Small intestine (tissue), 7 donors: ENCODE measurements around the gene CLK2. TPM values are rescaled to one million over a fixed set of nuclear protein-coding genes. Genes with fewer than 3 reads are reported as not detected.
"Not testable (repeated sequence)": the region's sequence is repeated elsewhere in the genome, so short reads cannot be mapped to it uniquely, and the experiment has no call there.

ENCODE experiments used
- DNase-seq, 2 donors: peaks; one replicate each; pipeline versions ENCODE4 v3.0.0 to v3.0.0-alpha.2; 2013
- FAIRE-seq: peaks from 2 replicates; lab custom pipeline; 2012; peaks lifted over from hg19 to GRCh38; lab: Jason Lieb, UNC
- H3K27ac ChIP-seq, 3 donors: one replicate each; pipeline ENCODE4 v1.5.1; 2013; ENCODE audit warnings: low read length in 2 of 3, mild to moderate bottlenecking in 2 of 3, control low read depth in 1 of 3, inconsistent platforms in 1 of 3, low read depth in 1 of 3, moderate library complexity in 1 of 3
- H3K27me3 ChIP-seq, 3 donors: one replicate each; pipeline ENCODE4 v1.6.1; 2013; ENCODE audit warnings: low read length in 3 of 3, inconsistent platforms in 1 of 3; ENCODE audit not compliant: control insufficient read depth in 3 of 3, insufficient read depth in 3 of 3
- H3K36me3 ChIP-seq, 3 donors: one replicate each; pipeline ENCODE4 v1.6.1; 2013; ENCODE audit warnings: low read length in 3 of 3, inconsistent platforms in 1 of 3, low read depth in 1 of 3, mild to moderate bottlenecking in 1 of 3, moderate library complexity in 1 of 3; ENCODE audit not compliant: control insufficient read depth in 3 of 3, insufficient read depth in 2 of 3
- H3K4me1 ChIP-seq, 3 donors: one replicate each; pipeline ENCODE4 v1.6.1; 2013; ENCODE audit warnings: low read length in 2 of 3, inconsistent platforms in 1 of 3, low read depth in 1 of 3, mild to moderate bottlenecking in 1 of 3, moderate library complexity in 1 of 3; ENCODE audit not compliant: control insufficient read depth in 3 of 3, insufficient read depth in 2 of 3
- H3K4me3 ChIP-seq, 3 donors: one replicate each; pipeline ENCODE4 v1.5.1; 2013; ENCODE audit warnings: low read length in 3 of 3, control low read depth in 1 of 3, inconsistent platforms in 1 of 3, low read depth in 1 of 3, mild to moderate bottlenecking in 1 of 3, moderate library complexity in 1 of 3
- H3K9me3 ChIP-seq, 2 donors: one replicate each; pipeline ENCODE4 v1.6.1; 2013; ENCODE audit warnings: low read depth in 1 of 2, low read length in 1 of 2; ENCODE audit not compliant: control insufficient read depth in 2 of 2, insufficient read depth in 1 of 2
- WGBS, 3 donors: extraction: QIAGEN DNeasy Blood & Tissue Kit; methylation state at CpG; one replicate each; pipeline ENCODE4 v1.1.7; 2013; 5-methylcytosine and 5-hydroxymethylcytosine counted together
- polyA plus RNA-seq, 4 donors: library from polyadenylated mRNA; stranded (reverse) in 3 of 4; unstranded in 1 of 4; fragments of 200-250 nt in 3 of 4; fragments of 120-200 nt in 1 of 4; gene quantifications; one replicate each; pipeline versions ENCODE4 v1.2.1 to v1.2.3, GENCODE V29; 2013
- donor health status: healthy with polysubstance abuse.
- donor health status: control.
- donor health status: control.
- donor health status: Bipolar disorder and iron deficiency.
- donor health status: healthy.

The CLK2 gene
- polyA plus RNA-seq, 4 donors, result 27.0 to 66.9 (median 37.7) TPM

- DNase-seq (peak in 1 of 2 donors; percentile 24), FAIRE-seq (no peak)
- Histone ChIP-seq H3K9me3 (peaks cover 0 to 4% of the 10 kb centered on the region in 2 donors), H3K4me3 (no peak overlapping the region), H3K36me3 (peaks cover 0 to 48% (median 0%) of the 10 kb centered on the region in 3 donors), H3K4me1 (peaks cover 0 to 14% (median under 1%) of the 10 kb centered on the region in 3 donors), H3K27me3 (peaks cover 0 to 42% (median 15%) of the 10 kb centered on the region in 3 donors), H3K27ac (no peak overlapping the region)
- WGBS, 3 donors, result 20 to 70% (median 56%) methylated on average over 37 to 47 of the region's 47 CpGs
Observed at GRCh38 chr1:155295183-155295941, 22.1 kb upstream of the CLK2 start.

GRCh38 chr1:155294520-155295182 lies 21.3 kb upstream of the CLK2 start:
- H3K4me1 ChIP-seq, result peaks cover 0 to 9% (median 0%) of the 10 kb centered on the region in 3 donors
- DNase-seq (no peak), FAIRE-seq (no peak)
- 44 to 88% (median 74%) methylated on average over 41 to 46 of the region's 46 CpGs for WGBS, 3 donors
- peaks cover 0 to 4% of the 10 kb centered on the region in 2 donors for H3K9me3 ChIP-seq
- H3K27ac ChIP-seq, result no peak overlapping the region
- H3K27me3 ChIP-seq, result peaks cover 0 to 42% (median 15%) of the 10 kb centered on the region in 3 donors
- H3K4me3 ChIP-seq, result no peak overlapping the region
- peaks cover 0 to 56% (median 0%) of the 10 kb centered on the region in 3 donors for H3K36me3 ChIP-seq

GRCh38 chr1:155293086-155293749 lies 19.9 kb upstream of the CLK2 start:
- peaks cover 0 to 9% (median 0%) of the 10 kb centered on the region in 3 donors for H3K4me1 ChIP-seq
- no peak overlapping the region for H3K4me3 ChIP-seq
- H3K36me3 ChIP-seq, result peaks cover 0 to 69% (median 0%) of the 10 kb centered on the region in 3 donors
- FAIRE-seq (no peak), DNase-seq (no peak)
- H3K9me3 ChIP-seq, result peaks cover 0 to 4% of the 10 kb centered on the region in 2 donors
- no peak overlapping the region for H3K27ac ChIP-seq
- peaks cover 0 to 42% (median 15%) of the 10 kb centered on the region in 3 donors for H3K27me3 ChIP-seq
- WGBS, 3 donors, result 86 to 91% (median 89%) methylated on average over 17 of the region's 17 CpGs

GRCh38 chr1:155291006-155291405 lies 17.7 kb upstream of the CLK2 start:
- H3K4me1 ChIP-seq, H3K9me3 ChIP-seq, H3K27ac ChIP-seq, H3K4me3 ChIP-seq, DNase-seq, FAIRE-seq: not testable (repeated sequence)
- Histone ChIP-seq H3K27me3 (peaks cover 0 to 28% (median 12%) of the 10 kb centered on the region in 3 donors), H3K36me3 (peaks cover 0 to 81% (median 0%) of the 10 kb centered on the region in 3 donors)
- WGBS, 3 donors, result 88 to 92% (median 89%) methylated on average over 10 of the region's 10 CpGs

GRCh38 chr1:155287987-155288543 lies 14.8 kb upstream of the CLK2 start:
- Histone ChIP-seq H3K27ac (no peak overlapping the region), H3K36me3 (peaks cover 0 to 77% (median 0%) of the 10 kb centered on the region in 3 donors), H3K27me3 (peaks cover 0 to 2% (median 0%) of the 10 kb centered on the region in 3 donors), H3K9me3 (no peaks in the 10 kb centered on the region), H3K4me3 (no peak overlapping the region), H3K4me1 (no peaks in the 10 kb centered on the region)
- no peak for DNase-seq
- no peak for FAIRE-seq
- 92 to 94% (median 93%) methylated on average over 16 to 21 of the region's 21 CpGs for WGBS, 3 donors

- Histone ChIP-seq H3K27ac (no peak overlapping the region), H3K4me1 (no peaks in the 10 kb centered on the region), H3K4me3 (no peak overlapping the region), H3K9me3 (no peaks in the 10 kb centered on the region), H3K27me3 (no peaks in the 10 kb centered on the region), H3K36me3 (peaks cover 0 to 75% (median 0%) of the 10 kb centered on the region in 3 donors)
- FAIRE-seq (no peak), DNase-seq (no peak)
- WGBS, 3 donors, result 75 to 81% (median 78%) methylated on average over 2 of the region's 2 CpGs
Observed at GRCh38 chr1:155286544-155286943, 13.2 kb upstream of the CLK2 start.

- FAIRE-seq (no peak), DNase-seq (no peak)
- Histone ChIP-seq H3K27ac (no peak overlapping the region), H3K4me1 (no peaks in the 10 kb centered on the region), H3K9me3 (no peaks in the 10 kb centered on the region), H3K27me3 (no peaks in the 10 kb centered on the region), H3K36me3 (peaks cover 0 to 70% (median 0%) of the 10 kb centered on the region in 3 donors), H3K4me3 (no peak overlapping the region)
- 92 to 95% (median 93%) methylated on average over 18 of the region's 18 CpGs for WGBS, 3 donors
Observed at GRCh38 chr1:155285631-155286044, 12.3 kb upstream of the CLK2 start.

GRCh38 chr1:155285063-155285462 lies 11.8 kb upstream of the CLK2 start:
- WGBS, 3 donors, result 91 to 94% (median 93%) methylated on average over 14 of the region's 14 CpGs
- Histone ChIP-seq H3K4me3 (no peak overlapping the region), H3K9me3 (no peaks in the 10 kb centered on the region)

More at GRCh38 chr1:155285063-155285462, 11.8 kb upstream of the CLK2 start:
- Histone ChIP-seq H3K27me3 (no peaks in the 10 kb centered on the region), H3K27ac (no peak overlapping the region), H3K4me1 (no peaks in the 10 kb centered on the region), H3K36me3 (peaks cover 0 to 67% (median 0%) of the 10 kb centered on the region in 3 donors)
- no peak for FAIRE-seq
- no peak for DNase-seq
